ENCODE results near the gene ADAMTS2. TPM values are rescaled to one million over a fixed set of nuclear protein-coding genes. Genes with fewer than 3 reads are reported as not detected.

ADAMTS2 gene
- total RNA-seq, 1 experiment from 2014 or later, result 3.9 TPM

DNA sequence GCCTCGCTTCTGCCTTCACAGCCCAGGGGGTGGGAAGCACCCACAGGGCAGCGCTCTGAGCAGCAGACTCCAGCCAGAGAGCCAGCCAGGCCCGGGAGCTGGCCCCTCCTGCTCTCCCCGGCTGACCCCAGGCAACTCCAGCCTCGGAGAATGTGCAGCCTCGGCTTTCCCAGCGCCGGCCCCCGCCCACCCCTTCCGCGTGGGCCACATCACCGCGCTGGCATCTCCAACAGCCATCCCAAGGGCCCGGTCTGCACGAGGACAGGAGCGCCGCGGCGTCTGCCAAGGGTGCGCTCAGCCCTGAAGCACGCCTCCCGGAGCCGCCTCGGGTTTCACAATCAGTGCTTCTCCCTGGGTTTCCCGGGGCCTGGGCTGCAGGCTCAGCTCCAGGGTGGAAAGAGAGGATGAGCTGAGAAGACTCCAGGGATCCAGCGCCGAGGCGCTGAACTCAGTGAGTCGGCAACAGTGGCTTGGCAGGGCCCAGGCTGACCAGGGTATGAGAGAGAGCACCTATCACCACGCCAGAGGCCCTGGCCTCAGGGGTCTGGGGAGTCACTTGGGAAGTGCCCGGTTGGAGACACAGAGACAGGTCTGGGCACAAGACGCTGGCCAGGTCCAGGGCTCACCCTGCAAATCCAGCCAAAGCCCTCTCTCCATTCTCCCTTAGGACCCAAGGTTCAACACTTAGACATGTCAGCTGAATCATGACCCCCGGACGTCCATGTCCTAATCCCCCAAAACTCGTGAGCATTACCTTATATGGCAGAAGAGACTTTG lies 79.6 kb downstream of the ADAMTS2 start:
- Histone ChIP-seq H3K4me2 (ENCODE audit: low read length) (no peak overlapping the region), H3K9me3 (ENCODE audit: control insufficient read depth in 1 of 2, insufficient read depth in 1 of 2, low read depth in 1 of 2, low read length in 2 of 2) (no peaks in the 10 kb centered on the region), H3K79me2 (ENCODE audit: insufficient read depth, low read length) (no peaks in the 10 kb centered on the region), H3K4me1 (ENCODE audit: control insufficient read depth in 1 of 2, insufficient read depth in 2 of 2, low read length in 2 of 2) (no peaks in the 10 kb centered on the region), H3K36me3 (ENCODE audit: control insufficient read depth in 1 of 2, insufficient read depth in 2 of 2, low read length in 2 of 2) (no peaks in the 10 kb centered on the region), H4K20me1 (ENCODE audit: insufficient read depth) (no peaks in the 10 kb centered on the region), H2AFZ (ENCODE audit: low read depth, low read length, poor library complexity, severe bottlenecking) (no peak overlapping the region), H3K9me2 (ENCODE audit: insufficient read depth) (no peaks in the 10 kb centered on the region), H3K27me3 (ENCODE audit: insufficient read depth, low read length) (no peaks in the 10 kb centered on the region), H3K9ac (ENCODE audit: low read length) (no peak overlapping the region), H3K27ac (ENCODE audit: low read depth, low read length) (no peak overlapping the region), H3K4me3 (replicated peaks in 1 of 2; ENCODE audit: low read depth in 1 of 2, low read length in 2 of 2) (no peak overlapping the region)
- ChIA-PET POLR2A (no interaction called here), CTCF (no interaction called here), RAD21 (ENCODE audit: low non-redundant PET in 1 of 2, low total read pairs in 2 of 2, uncharacterized antibody in 2 of 2, unreplicated experiment in 2 of 2) (no interaction called here)
- no TSS peak for BruUV-seq (replicated peaks)
- DNase-seq (ENCODE audit: low read depth, low spot score), result no peak
- TF ChIP-seq EZH2 (IDR thresholded peaks at IDR 0.05), result no peak
- intact Hi-C loops (cut with micrococcal nuclease), result no loop called here
- no peak for ATAC-seq

- Histone ChIP-seq H3K36me3 (ENCODE audit: control insufficient read depth in 1 of 2, insufficient read depth in 2 of 2, low read length in 2 of 2) (no peaks in the 10 kb centered on the region), H3K4me2 (ENCODE audit: low read length) (no peak overlapping the region), H2AFZ (ENCODE audit: low read depth, low read length, poor library complexity, severe bottlenecking) (no peak overlapping the region), H4K20me1 (ENCODE audit: insufficient read depth) (no peaks in the 10 kb centered on the region), H3K27me3 (ENCODE audit: insufficient read depth, low read length) (no peaks in the 10 kb centered on the region), H3K4me3 (replicated peaks in 1 of 2; ENCODE audit: low read depth in 1 of 2, low read length in 2 of 2) (no peak overlapping the region), H3K27ac (ENCODE audit: low read depth, low read length) (no peak overlapping the region), H3K9me2 (ENCODE audit: insufficient read depth) (no peaks in the 10 kb centered on the region), H3K9ac (ENCODE audit: low read length) (no peak overlapping the region), H3K79me2 (ENCODE audit: insufficient read depth, low read length) (no peaks in the 10 kb centered on the region), H3K4me1 (ENCODE audit: control insufficient read depth in 1 of 2, insufficient read depth in 2 of 2, low read length in 2 of 2) (no peaks in the 10 kb centered on the region), H3K9me3 (ENCODE audit: control insufficient read depth in 1 of 2, insufficient read depth in 1 of 2, low read depth in 1 of 2, low read length in 2 of 2) (no peaks in the 10 kb centered on the region)
- no TSS peak for BruUV-seq (replicated peaks)
- RAD21 ChIA-PET (ENCODE audit: low non-redundant PET in 1 of 2, low total read pairs in 2 of 2, uncharacterized antibody in 2 of 2, unreplicated experiment in 2 of 2), result no interaction called here
- no peak for TF ChIP-seq POLR2A (IDR thresholded peaks at IDR 0.05; ENCODE audit: borderline replicate concordance, extremely low read depth, insufficient read depth, insufficient read length)
- TF ChIP-seq ELF1 (IDR thresholded peaks at IDR 0.05; ENCODE audit: borderline replicate concordance, low read depth), result no peak
- no peak for TF ChIP-seq RAD21 (IDR thresholded peaks at IDR 0.05; ENCODE audit: low read depth)
- TF ChIP-seq REST (IDR thresholded peaks at IDR 0.05; ENCODE audit: low read depth), result no peak
- no peak for TF ChIP-seq EGR1 (IDR thresholded peaks at IDR 0.05; ENCODE audit: low read depth)
- TF ChIP-seq EZH2phosphoT487 (IDR thresholded peaks at IDR 0.05; ENCODE audit: borderline replicate concordance), result no peak
- TF ChIP-seq, protein P1, sequence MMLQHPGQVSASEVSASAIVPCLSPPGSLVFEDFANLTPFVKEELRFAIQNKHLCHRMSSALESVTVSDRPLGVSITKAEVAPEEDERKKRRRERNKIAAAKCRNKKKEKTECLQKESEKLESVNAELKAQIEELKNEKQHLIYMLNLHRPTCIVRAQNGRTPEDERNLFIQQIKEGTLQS (IDR thresholded peaks at IDR 0.05), result no peak
- intact Hi-C loops (cut with micrococcal nuclease), result no loop called here
- CTCF ChIA-PET, result no interaction called here
- DNase-seq (ENCODE audit: low read depth, low spot score) (no peak), ATAC-seq (no peak)
- POLR2A ChIA-PET, result no interaction called here
Measured at GRCh38 chr5:179264783-179265513, 80.3 kb downstream of the ADAMTS2 start.

Data from HCT116 (cell line).